SJSA1 (cell line): ENCODE results near the gene ZNRD2. TPM values are rescaled to one million over a fixed set of nuclear protein-coding genes. Genes with fewer than 3 reads are reported as not detected.

Experiments
- DNase-seq, 2 experiments: peaks; one replicate each; pipeline ENCODE4 v3.0.0-alpha.2; 2015 to 2020; ENCODE audit warnings: low spot score in 2 of 2, low read depth in 1 of 2
- H3K27ac ChIP-seq: fragments of 250-450 bp; sonication (Bioruptor Pico); 2 replicates; pipeline ENCODE4 v1.5.1; 2020; ENCODE audit warnings: mild to moderate bottlenecking, moderate library complexity
- H3K27me3 ChIP-seq: fragments of 250-450 bp; sonication (Bioruptor Pico); replicated peaks from 2 replicates; pipeline ENCODE4 v1.5.1; 2020; ENCODE audit warnings: mild to moderate bottlenecking, moderate library complexity
- H3K36me3 ChIP-seq: fragments of 250-450 bp; sonication (Bioruptor Pico); 2 replicates; pipeline ENCODE4 v1.5.1; 2020; ENCODE audit warnings: mild to moderate bottlenecking
- H3K4me1 ChIP-seq: fragments of 250-450 bp; sonication (Bioruptor Pico); replicated peaks from 2 replicates; pipeline ENCODE4 v1.6.1; 2021; ENCODE audit warnings: mild to moderate bottlenecking
- H3K4me3 ChIP-seq: fragments of 250-450 bp; sonication (Bioruptor Pico); 2 replicates; pipeline ENCODE4 v1.5.1; 2020; ENCODE audit warnings: mild to moderate bottlenecking
- H3K9me3 ChIP-seq: fragments of 250-450 bp; sonication (Bioruptor Pico); replicated peaks from 2 replicates; pipeline ENCODE4 v1.5.1; 2020; ENCODE audit warnings: mild to moderate bottlenecking
- total RNA-seq: library from RNA; depleted of rRNA; stranded (reverse); fragments of >200 nt; shearing (Covaris generic); gene quantifications from 2 replicates; pipeline ENCODE4 v1.2.3, GENCODE V29; 2014

ZNRD2 gene
- total RNA-seq, 1 experiment from 2014 or later = 109 TPM

GRCh38 chr11:65599216-65599954 is 29.1 kb downstream of the ZNRD2 start:
- no peak overlapping the region for H3K4me3 ChIP-seq
- H3K9me3 ChIP-seq = no peaks in the 10 kb centered on the region
- H3K36me3 ChIP-seq = peaks cover 67% of the 10 kb centered on the region
- no peak for DNase-seq
- H3K4me1 ChIP-seq = no peaks in the 10 kb centered on the region
- no peaks in the 10 kb centered on the region for H3K27me3 ChIP-seq
- H3K27ac ChIP-seq = no peak overlapping the region

- Histone ChIP-seq H3K36me3 (peaks cover 71% of the 10 kb centered on the region), H3K27me3 (no peaks in the 10 kb centered on the region), H3K4me3 (no peak overlapping the region), H3K9me3 (no peaks in the 10 kb centered on the region), H3K4me1 (no peaks in the 10 kb centered on the region), H3K27ac (no peak overlapping the region)
- DNase-seq = no peak
Measured at GRCh38 chr11:65599955-65600246, 29.6 kb downstream of the ZNRD2 start.

DNA sequence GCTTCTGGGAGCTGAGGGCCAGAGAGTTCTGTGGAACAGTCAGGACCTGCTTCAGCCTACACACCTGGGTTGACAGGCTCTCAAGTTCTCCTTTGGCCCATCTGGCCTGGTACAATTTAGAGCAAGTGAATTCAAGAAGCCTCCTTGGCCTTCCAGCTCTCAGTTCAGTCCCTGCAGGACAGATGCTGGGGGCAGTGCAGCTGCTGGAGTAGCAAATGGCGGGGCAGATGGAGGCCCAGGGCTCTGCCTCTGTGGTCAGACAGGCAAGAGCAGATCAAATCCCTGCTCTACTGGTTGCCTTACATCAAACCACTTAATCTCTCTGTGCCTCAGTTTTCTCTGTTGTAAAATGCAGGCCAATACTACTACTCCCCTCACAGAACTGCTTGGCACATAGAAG is 34.0 kb downstream of the ZNRD2 start:
- DNase-seq = no peak
- no peak overlapping the region for H3K4me3 ChIP-seq
- no peak overlapping the region for H3K27ac ChIP-seq
- no peaks in the 10 kb centered on the region for H3K4me1 ChIP-seq
- peaks cover 89% of the 10 kb centered on the region for H3K36me3 ChIP-seq
- no peaks in the 10 kb centered on the region for H3K9me3 ChIP-seq
- no peaks in the 10 kb centered on the region for H3K27me3 ChIP-seq

GRCh38 chr11:65606876-65607613 is 36.8 kb downstream of the ZNRD2 start:
- no peaks in the 10 kb centered on the region for H3K27me3 ChIP-seq
- no peak overlapping the region for H3K4me3 ChIP-seq
- DNase-seq = no peak
- peaks cover 13% of the 10 kb centered on the region for H3K4me1 ChIP-seq
- H3K27ac ChIP-seq = no peak overlapping the region
- H3K9me3 ChIP-seq = no peaks in the 10 kb centered on the region
- H3K36me3 ChIP-seq = peaks cover 96% of the 10 kb centered on the region

- Histone ChIP-seq H3K27me3 (no peaks in the 10 kb centered on the region), H3K36me3 (peaks cover 96% of the 10 kb centered on the region), H3K4me1 (peaks cover 20% of the 10 kb centered on the region), H3K27ac (no peak overlapping the region), H3K4me3 (no peak overlapping the region), H3K9me3 (no peaks in the 10 kb centered on the region)
- DNase-seq = no peak
Measured at GRCh38 chr11:65607614-65608426, 37.5 kb downstream of the ZNRD2 start.

DNA sequence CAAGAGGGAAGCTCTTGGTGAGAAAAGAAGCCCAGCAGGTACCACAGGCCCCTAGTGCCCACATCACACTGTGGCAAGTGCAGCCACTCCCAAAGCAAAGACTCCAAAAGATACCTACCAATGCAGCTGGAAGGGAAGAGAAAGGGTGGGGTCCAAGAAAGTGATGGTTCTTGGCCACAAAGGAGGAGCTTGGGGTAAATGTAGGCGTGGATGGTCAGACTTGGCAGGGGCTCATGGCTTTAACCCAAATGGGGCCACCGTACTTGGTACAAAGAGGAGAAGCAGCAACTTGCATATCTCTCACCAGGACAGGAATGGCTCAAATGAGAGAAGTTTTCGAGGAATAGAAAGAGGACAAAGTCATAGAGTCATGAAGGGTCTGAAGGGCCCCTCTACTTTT is 39.0 kb downstream of the ZNRD2 start:
- DNase-seq = no peak

GRCh38 chr11:65609665-65610064 is 39.4 kb downstream of the ZNRD2 start:
- Histone ChIP-seq H3K27me3 (no peaks in the 10 kb centered on the region), H3K4me1 (peaks cover 27% of the 10 kb centered on the region), H3K27ac (no peak overlapping the region), H3K9me3 (no peaks in the 10 kb centered on the region), H3K36me3 (peaks cover 87% of the 10 kb centered on the region), H3K4me3 (no peak overlapping the region)
- DNase-seq = no peak

More for the DNA sequence above, 39.0 kb downstream of the ZNRD2 start:
- peaks cover 91% of the 10 kb centered on the region for H3K36me3 ChIP-seq
- no peak overlapping the region for H3K27ac ChIP-seq
- H3K4me3 ChIP-seq = no peak overlapping the region
- H3K27me3 ChIP-seq = no peaks in the 10 kb centered on the region
- H3K9me3 ChIP-seq = no peaks in the 10 kb centered on the region
- H3K4me1 ChIP-seq = peaks cover 27% of the 10 kb centered on the region

GRCh38 chr11:65610404-65610803 is 40.1 kb downstream of the ZNRD2 start:
- Histone ChIP-seq H3K27ac (no peak overlapping the region), H3K9me3 (no peaks in the 10 kb centered on the region), H3K4me1 (peaks cover 27% of the 10 kb centered on the region), H3K27me3 (no peaks in the 10 kb centered on the region), H3K4me3 (no peak overlapping the region), H3K36me3 (peaks cover 80% of the 10 kb centered on the region)
- DNase-seq = no peak

GRCh38 chr11:65611028-65611757 is 40.9 kb downstream of the ZNRD2 start:
- DNase-seq = no peak
- peaks cover 27% of the 10 kb centered on the region for H3K4me1 ChIP-seq
- H3K27me3 ChIP-seq = no peaks in the 10 kb centered on the region
- no peak overlapping the region for H3K4me3 ChIP-seq
- peaks cover 72% of the 10 kb centered on the region for H3K36me3 ChIP-seq
- H3K9me3 ChIP-seq = no peaks in the 10 kb centered on the region
- H3K27ac ChIP-seq = no peak overlapping the region

- peaks cover 35% of the 10 kb centered on the region for H3K4me1 ChIP-seq
- no peaks in the 10 kb centered on the region for H3K9me3 ChIP-seq
- DNase-seq = no peak
- H3K4me3 ChIP-seq = no peak overlapping the region; the same call in 1 of the 2 replicates
- H3K27me3 ChIP-seq = no peaks in the 10 kb centered on the region
- H3K36me3 ChIP-seq = peaks cover 72% of the 10 kb centered on the region
- no peak overlapping the region for H3K27ac ChIP-seq
Measured at GRCh38 chr11:65611758-65612603, 41.7 kb downstream of the ZNRD2 start.

DNA sequence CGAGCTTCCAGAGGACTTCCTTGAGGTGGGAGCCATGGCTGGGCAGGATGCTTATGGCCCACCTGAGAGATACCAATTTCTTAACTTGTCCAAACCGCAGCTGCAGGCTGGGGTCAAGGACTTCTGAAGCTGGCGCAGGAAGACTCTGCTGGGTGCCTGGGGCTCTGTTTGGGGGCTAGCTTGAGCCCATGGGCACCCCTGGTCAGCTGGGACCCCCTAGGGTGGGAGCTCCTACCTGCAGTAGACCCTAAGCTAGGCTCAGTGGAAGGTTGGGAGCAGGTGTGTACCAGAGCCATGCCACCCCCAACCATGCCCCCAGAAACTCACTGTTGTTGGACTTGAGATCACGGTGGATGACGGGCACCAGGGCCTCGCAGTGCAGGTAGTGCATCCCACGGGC is 42.4 kb downstream of the ZNRD2 start:
- Histone ChIP-seq H3K36me3 (peaks cover 72% of the 10 kb centered on the region), H3K9me3 (no peaks in the 10 kb centered on the region), H3K27ac (no peak overlapping the region), H3K27me3 (no peaks in the 10 kb centered on the region), H3K4me1 (peaks cover 40% of the 10 kb centered on the region), H3K4me3 (peak overlapping the region; percentile 71)
- DNase-seq = no peak

DNA sequence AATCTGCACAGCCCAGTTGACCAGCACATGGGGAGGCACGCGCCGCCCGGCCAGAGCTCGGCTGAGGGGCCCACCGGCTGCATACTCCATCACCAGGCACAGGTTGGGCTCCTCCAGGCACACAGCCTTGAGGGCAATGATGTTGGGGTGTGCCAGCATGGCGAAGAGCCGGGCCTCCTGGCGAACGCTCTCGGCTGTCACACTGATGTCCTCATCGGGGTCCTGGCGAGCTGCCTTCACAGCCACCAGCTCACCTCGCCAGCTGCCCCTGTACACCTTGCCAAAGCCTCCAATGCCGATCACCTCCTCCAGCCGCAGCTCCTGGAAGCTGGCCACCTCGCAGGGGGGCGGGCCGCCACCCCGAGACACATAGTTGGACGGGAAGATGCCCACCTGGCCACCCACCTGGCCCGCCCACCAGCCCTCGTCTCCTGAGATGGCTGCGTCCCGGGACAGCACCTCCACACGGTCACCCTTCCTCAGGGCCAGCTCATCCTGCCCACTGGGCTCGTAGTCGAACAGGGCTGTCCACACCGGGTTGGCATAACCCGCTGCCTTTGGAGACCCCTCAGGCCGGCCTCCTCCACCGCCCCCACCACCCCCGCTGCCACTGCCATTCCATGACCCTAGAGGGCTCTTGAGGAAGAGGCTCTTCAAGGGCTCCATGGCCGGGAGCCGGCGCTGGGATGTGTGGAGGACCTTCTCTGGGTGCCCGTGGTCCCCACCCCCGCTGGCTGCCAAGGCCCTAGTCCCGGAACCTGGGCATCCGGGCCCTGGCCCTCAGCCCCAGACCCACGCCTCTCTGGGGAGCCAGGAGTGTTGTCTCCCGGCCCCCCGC is 43.0 kb downstream of the ZNRD2 start:
- H3K4me1 ChIP-seq = peaks cover 40% of the 10 kb centered on the region
- H3K36me3 ChIP-seq = peaks cover 72% of the 10 kb centered on the region
- no peaks in the 10 kb centered on the region for H3K27me3 ChIP-seq
- peak overlapping the region; percentile 60 for H3K27ac ChIP-seq
- H3K4me3 ChIP-seq = peak overlapping the region; percentile 71
- DNase-seq = no peak
- no peaks in the 10 kb centered on the region for H3K9me3 ChIP-seq
